ENCODE results near the gene BRICD5. TPM values are rescaled to one million over a fixed set of nuclear protein-coding genes. Genes with fewer than 3 reads are reported as not detected.

Gene BRICD5
- total and polyA plus RNA-seq, 2 of the 13 experiments (the other 11 are each of a cell fraction or from before 2014, with no cell fraction given), result 1.6 to 5.8 TPM

GRCh38 chr16:2235234-2235651, 24.6 kb upstream of the BRICD5 start:
- 97% methylated on average over 18 of the region's 28 CpGs for WGBS (ENCODE audit: low lambda C conversion rate)
- no peak overlapping the region for H3K4me3 ChIP-seq (replicated peaks in 1 of 3; ENCODE audit: insufficient read depth in 1 of 3, low read depth in 2 of 3, low read length in 3 of 3)
- POLR2A ChIA-PET, result interaction anchor here (1.0 kb wide), 1 partner anchor 9 kb away, joined by 4 read pairs; no protein-coding TSS in a partner anchor
- no peaks in the 10 kb centered on the region for H3K79me2 ChIP-seq (ENCODE audit: insufficient read depth, low read length)
- H3K36me3 ChIP-seq (replicated peaks in 1 of 2; ENCODE audit: control insufficient read depth in 1 of 2, insufficient read depth in 2 of 2, low read length in 2 of 2), result peaks cover 8 to 24% of the 10 kb centered on the region in 2 experiments; a peak in 3 of 5 replicates
- no peak overlapping the region for H3K9ac ChIP-seq (ENCODE audit: insufficient read depth, low read depth, low read length)
- DNase-seq (ENCODE audit: low spot score) (no peak), ATAC-seq (no peak), FAIRE-seq (no peak)
- H3K27me3 ChIP-seq (ENCODE audit: control insufficient read depth in 1 of 2, insufficient read depth in 2 of 2, low read length in 2 of 2), result no peaks in the 10 kb centered on the region
- intact Hi-C loops (cut with micrococcal nuclease; ENCODE audit: unreplicated experiment), result no loop called here
- TF ChIP-seq ZMAT3 (CRISPR knock-in tag; conservative IDR thresholded peaks at IDR 0.05) (no peak), ZNF678 (CRISPR knock-in tag; IDR thresholded peaks at IDR 0.05) (no peak), ZNF180 (CRISPR knock-in tag; IDR thresholded peaks at IDR 0.05; ENCODE audit: borderline replicate concordance, low read depth) (no peak), ZNF317 (CRISPR knock-in tag; IDR thresholded peaks at IDR 0.05) (no peak), AGO1 (IDR thresholded peaks at IDR 0.05; ENCODE audit: low read depth, low read length, poor library complexity, severe bottlenecking) (peak; percentile 67), ZBTB26 (CRISPR knock-in tag; IDR thresholded peaks at IDR 0.05; ENCODE audit: borderline replicate concordance) (no peak), MED8 (CRISPR knock-in tag; IDR thresholded peaks at IDR 0.05; ENCODE audit: insufficient replicate concordance) (no peak), CENPT (CRISPR knock-in tag; IDR thresholded peaks at IDR 0.05; ENCODE audit: low read depth) (no peak), AGO2 (optimal IDR thresholded peaks at IDR 0.05; ENCODE audit: low read depth, low read length) (peak; percentile 38)
- H2AFZ ChIP-seq (ENCODE audit: low read length), result no peak overlapping the region
- no peak overlapping the region for H3K27ac ChIP-seq (ENCODE audit: extremely low read length, insufficient read depth, low read length)
- peaks cover 31% of the 10 kb centered on the region for H3K4me1 ChIP-seq (ENCODE audit: insufficient read depth, low read length)
- no TSS peak for BruUV-seq (replicated peaks)
- CTCF ChIA-PET (ENCODE audit: low intra/inter-chr PET ratio, low total read pairs), result no interaction called here
- H3K4me2 ChIP-seq (ENCODE audit: low read depth, low read length), result no peak overlapping the region
- in situ Hi-C loops (cut with HindIII; ENCODE audit: extremely low pct_ligation_motif_present, low pct_unique_long_range_greater_than_20kb), result no loop called here
- no peaks in the 10 kb centered on the region for H3K9me3 ChIP-seq (ENCODE audit: low read length)
- 0 out of 2 replicates have a peak, but pooled peaks cover 2% of the 10 kb centered on the region for H4K20me1 ChIP-seq (ENCODE audit: insufficient read depth, low read length)
